PC-9 (cell line): ENCODE measurements around the gene RABGGTA. TPM values are rescaled to one million over a fixed set of nuclear protein-coding genes. Genes with fewer than 3 reads are reported as not detected.

ENCODE experiments used
- BruUV-seq: library from RNA; stranded (reverse); fragments of 400-500 nt; replicated peaks from 2 replicates; lab custom pipeline; 2021; lab: Mats Ljungman, UMichigan
- CTCF ChIA-PET: fragments of 300-600 bp; sonication (Branson Sonifier 250); formaldehyde crosslinking; loops from one replicate; lab custom pipeline; 2022; ENCODE audit warnings: antibody characterized with exemption; lab: Charles Lee
- POLR2A ChIA-PET: fragments of 300-600 bp; sonication (Branson Sonifier 250); formaldehyde crosslinking; loops from one replicate; lab custom pipeline; 2022; ENCODE audit warnings: antibody characterized with exemption; ENCODE audit not compliant: unreplicated experiment; lab: Charles Lee
- DNase-seq, 2 experiments: peaks; one replicate each; pipeline versions ENCODE4 v3.0.0 to v3.0.0-alpha.2; 2015 to 2022; ENCODE audit warnings: mixed read lengths in 1 of 2
- H2AFZ ChIP-seq: fragments of 200-600 bp; sonication (generic); 2 replicates; pipeline ENCODE4 v1.8.1; 2017; ENCODE audit warnings: antibody characterized with exemption
- H3F3A ChIP-seq: fragments of 200-600 bp; sonication (generic); 2 replicates; pipeline ENCODE4 v1.8.1; 2017; ENCODE audit warnings: antibody characterized with exemption, mild to moderate bottlenecking, low read depth; ENCODE audit not compliant: insufficient read depth
- H3K27ac ChIP-seq: fragments of 200-600 bp; sonication (generic); 2 replicates; pipeline ENCODE4 v1.6.1; 2016; ENCODE audit warnings: mixed run types
- H3K27me3 ChIP-seq: fragments of 200-600 bp; sonication (generic); 2 replicates; pipeline ENCODE4 v1.6.1; 2016; ENCODE audit warnings: low read depth, mixed run types; ENCODE audit not compliant: insufficient read depth
- H3K36me3 ChIP-seq: fragments of 200-600 bp; sonication (generic); 2 replicates; pipeline ENCODE4 v1.6.1; 2016; ENCODE audit warnings: low read depth, mixed run types
- H3K4me1 ChIP-seq: fragments of 200-600 bp; sonication (generic); replicated peaks from 2 replicates; pipeline ENCODE4 v1.6.1; 2016; ENCODE audit warnings: mixed run types; ENCODE audit not compliant: insufficient read depth
- H3K4me2 ChIP-seq: fragments of 200-600 bp; sonication (generic); 2 replicates; pipeline ENCODE4 v1.6.1; 2017; ENCODE audit warnings: mixed run types
- H3K4me3 ChIP-seq: fragments of 200-600 bp; sonication (generic); 2 replicates; pipeline ENCODE4 v1.6.1; 2016; ENCODE audit warnings: mixed run types
- H3K79me2 ChIP-seq: fragments of 200-600 bp; sonication (generic); 2 replicates; pipeline ENCODE4 v1.6.1; 2017; ENCODE audit warnings: low read depth, mixed run types
- H3K9me2 ChIP-seq: fragments of 200-600 bp; sonication (generic); 2 replicates; pipeline ENCODE4 v1.8.1; 2017; ENCODE audit warnings: mild to moderate bottlenecking; ENCODE audit not compliant: insufficient read depth
- H3K9me3 ChIP-seq: fragments of 200-600 bp; sonication (generic); 2 replicates; pipeline ENCODE4 v1.8.1; 2016; ENCODE audit warnings: low read depth; ENCODE audit not compliant: insufficient read depth
- H4K20me1 ChIP-seq: fragments of 200-600 bp; sonication (generic); 2 replicates; pipeline ENCODE4 v1.8.1; 2017; ENCODE audit not compliant: insufficient read depth
- CTCF ChIP-seq: fragments of 200-600 bp; sonication (generic); conservative IDR thresholded peaks from 2 replicates; pipeline ENCODE4 v1.6.1; 2017; ENCODE audit warnings: mixed run types, antibody characterized with exemption, mild to moderate bottlenecking, moderate library complexity
- EZH2 ChIP-seq: fragments of 200-600 bp; sonication (generic); IDR thresholded peaks from 2 replicates; pipeline ENCODE4 v1.8.0; 2017; ENCODE audit warnings: antibody characterized with exemption, low read depth
- intact Hi-C: fragments of 100-400 bp; cut with micrococcal nuclease; formaldehyde crosslinking; loops from one replicate; pipeline ENCODE4 v1.10.0; 2022; ENCODE audit not compliant: unreplicated experiment
- total RNA-seq: library from RNA; stranded (reverse); gene quantifications from 2 replicates; pipeline ENCODE4 v1.2.3, GENCODE V29; 2021

The RABGGTA gene
- total RNA-seq, 1 experiment from 2014 or later: 25.2 TPM

GRCh38 chr14:24290746-24291145, 19.3 kb upstream of the RABGGTA start:
- Histone ChIP-seq H3K36me3 (no peaks in the 10 kb centered on the region), H2AFZ (no peak overlapping the region), H3K4me3 (no peak overlapping the region), H3K27me3 (no peaks in the 10 kb centered on the region), H3K27ac (no peak overlapping the region), H4K20me1 (no peaks in the 10 kb centered on the region), H3F3A (no peaks in the 10 kb centered on the region), H3K9me2 (no peaks in the 10 kb centered on the region), H3K4me2 (no peak overlapping the region), H3K9me3 (no peaks in the 10 kb centered on the region), H3K4me1 (no peaks in the 10 kb centered on the region), H3K79me2 (no peaks in the 10 kb centered on the region)
- BruUV-seq: no TSS peak
- intact Hi-C loops: no loop called here
- DNase-seq: no peak
- TF ChIP-seq CTCF (no peak), EZH2 (no peak)
- ChIA-PET POLR2A (interaction anchor here (0.7 kb wide), 1 partner anchor 10 kb away, joined by 9 read pairs; no protein-coding TSS in a partner anchor), CTCF (no interaction called here)

DNA sequence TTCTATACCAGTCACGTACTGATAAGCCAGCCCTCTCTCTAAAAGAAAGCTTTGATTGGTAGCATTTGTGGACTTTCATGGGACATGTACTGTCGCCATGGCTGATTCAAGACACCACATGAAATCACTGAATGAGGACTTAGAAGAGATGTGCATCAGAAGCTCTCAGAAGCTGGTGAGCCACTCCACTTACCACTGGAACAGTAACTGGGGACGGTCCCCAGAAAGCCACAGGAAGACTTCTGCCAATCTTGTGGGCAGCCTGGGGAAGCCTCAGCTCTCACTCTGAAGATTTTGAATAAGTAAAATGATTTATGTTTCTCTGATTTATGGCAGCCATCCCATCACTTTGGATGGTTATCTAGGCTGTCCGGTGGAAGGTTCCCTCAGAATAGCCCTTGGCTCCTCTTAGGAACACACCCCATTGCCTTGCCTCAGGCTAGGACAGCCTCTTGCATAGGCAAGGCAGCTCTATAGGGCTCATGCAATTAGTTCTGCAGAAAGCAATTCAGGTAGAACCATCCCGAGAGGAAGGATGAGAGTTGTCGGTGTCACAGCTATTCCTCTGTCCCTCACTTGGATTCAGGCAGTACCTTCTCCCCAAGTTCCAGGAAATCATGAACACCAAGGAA, 18.4 kb upstream of the RABGGTA start:
- Histone ChIP-seq H3K27me3 (no peaks in the 10 kb centered on the region), H4K20me1 (no peaks in the 10 kb centered on the region), H3K27ac (no peak overlapping the region), H3K36me3 (no peaks in the 10 kb centered on the region), H3K4me2 (no peak overlapping the region), H2AFZ (no peak overlapping the region), H3F3A (no peaks in the 10 kb centered on the region), H3K4me1 (no peaks in the 10 kb centered on the region), H3K79me2 (no peaks in the 10 kb centered on the region), H3K4me3 (no peak overlapping the region), H3K9me2 (no peaks in the 10 kb centered on the region), H3K9me3 (no peaks in the 10 kb centered on the region)
- DNase-seq: no peak
- intact Hi-C loops: no loop called here
- TF ChIP-seq EZH2 (no peak), CTCF (no peak)
- POLR2A ChIA-PET: interaction anchor here (0.7 kb wide), 1 partner anchor 9 kb away, joined by 9 read pairs; no protein-coding TSS in a partner anchor
- CTCF ChIA-PET: no interaction called here
- BruUV-seq: no TSS peak

- DNase-seq: no peak
- Histone ChIP-seq H4K20me1 (no peaks in the 10 kb centered on the region), H3K27me3 (no peaks in the 10 kb centered on the region), H3F3A (no peaks in the 10 kb centered on the region), H3K4me3 (no peak overlapping the region), H3K9me3 (no peaks in the 10 kb centered on the region), H3K27ac (no peak overlapping the region), H3K4me1 (no peaks in the 10 kb centered on the region), H3K9me2 (no peaks in the 10 kb centered on the region), H3K36me3 (no peaks in the 10 kb centered on the region), H2AFZ (no peak overlapping the region), H3K79me2 (no peaks in the 10 kb centered on the region), H3K4me2 (no peak overlapping the region)
- BruUV-seq: no TSS peak
- POLR2A ChIA-PET: interaction anchor here (0.6 kb wide), 1 partner anchor 13 kb away, joined by 4 read pairs; the partner anchor contains the start of genes DHRS1 and NOP9
- no peak for TF ChIP-seq CTCF
- TF ChIP-seq EZH2: no peak
- CTCF ChIA-PET: no interaction called here
- intact Hi-C loops: no loop called here
These were observed 15.6 kb upstream of the RABGGTA start for GRCh38 chr14:24286996-24287395.
